ENCODE results near the gene HMCN1. TPM values are rescaled to one million over a fixed set of nuclear protein-coding genes. Genes with fewer than 3 reads are reported as not detected.

HMCN1 gene
- total RNA-seq, 4 donors from 2014 or later, result 3.3 to 8.9 (median 6.6) TPM

DNA sequence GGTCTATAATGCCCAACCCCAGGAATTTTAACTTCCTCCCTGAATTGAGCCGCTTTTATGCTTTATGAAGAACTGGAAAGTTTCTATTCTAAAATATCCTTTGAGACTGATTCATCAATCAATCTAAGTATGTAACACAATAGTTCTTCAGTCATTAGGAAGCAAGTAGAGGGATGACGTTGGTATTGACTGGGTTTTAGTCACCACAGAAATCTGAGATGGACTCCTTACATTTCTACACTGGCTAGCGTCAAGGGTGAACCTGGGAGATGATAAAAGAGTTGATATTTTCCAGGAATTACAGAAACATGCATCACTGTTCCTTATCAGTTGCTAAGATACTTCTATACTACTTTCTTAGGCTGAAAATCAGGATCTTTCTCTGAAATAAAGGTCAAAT, 308.0 kb downstream of the HMCN1 start:
- DNase-seq, result no peak
- Histone ChIP-seq H3K9me3 (no peaks in the 10 kb centered on the region), H3K4me1 (no peaks in the 10 kb centered on the region), H3K27ac (no peak overlapping the region), H3K4me3 (replicated peaks in 1 of 3) (no peak overlapping the region), H3K36me3 (no peaks in the 10 kb centered on the region), H3K27me3 (no peaks in the 10 kb centered on the region)
- 82 to 95% methylated on average over 3 of the region's 3 CpGs for WGBS, 2 donors
- TF ChIP-seq, protein P1, sequence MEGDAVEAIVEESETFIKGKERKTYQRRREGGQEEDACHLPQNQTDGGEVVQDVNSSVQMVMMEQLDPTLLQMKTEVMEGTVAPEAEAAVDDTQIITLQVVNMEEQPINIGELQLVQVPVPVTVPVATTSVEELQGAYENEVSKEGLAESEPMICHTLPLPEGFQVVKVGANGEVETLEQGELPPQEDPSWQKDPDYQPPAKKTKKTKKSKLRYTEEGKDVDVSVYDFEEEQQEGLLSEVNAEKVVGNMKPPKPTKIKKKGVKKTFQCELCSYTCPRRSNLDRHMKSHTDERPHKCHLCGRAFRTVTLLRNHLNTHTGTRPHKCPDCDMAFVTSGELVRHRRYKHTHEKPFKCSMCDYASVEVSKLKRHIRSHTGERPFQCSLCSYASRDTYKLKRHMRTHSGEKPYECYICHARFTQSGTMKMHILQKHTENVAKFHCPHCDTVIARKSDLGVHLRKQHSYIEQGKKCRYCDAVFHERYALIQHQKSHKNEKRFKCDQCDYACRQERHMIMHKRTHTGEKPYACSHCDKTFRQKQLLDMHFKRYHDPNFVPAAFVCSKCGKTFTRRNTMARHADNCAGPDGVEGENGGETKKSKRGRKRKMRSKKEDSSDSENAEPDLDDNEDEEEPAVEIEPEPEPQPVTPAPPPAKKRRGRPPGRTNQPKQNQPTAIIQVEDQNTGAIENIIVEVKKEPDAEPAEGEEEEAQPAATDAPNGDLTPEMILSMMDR (IDR thresholded peaks at IDR 0.05), result no peak
- TF ChIP-seq POLR2A (IDR thresholded peaks at IDR 0.05), result no peak
- intact Hi-C loops (cut with DNase I), result no loop called here

DNA sequence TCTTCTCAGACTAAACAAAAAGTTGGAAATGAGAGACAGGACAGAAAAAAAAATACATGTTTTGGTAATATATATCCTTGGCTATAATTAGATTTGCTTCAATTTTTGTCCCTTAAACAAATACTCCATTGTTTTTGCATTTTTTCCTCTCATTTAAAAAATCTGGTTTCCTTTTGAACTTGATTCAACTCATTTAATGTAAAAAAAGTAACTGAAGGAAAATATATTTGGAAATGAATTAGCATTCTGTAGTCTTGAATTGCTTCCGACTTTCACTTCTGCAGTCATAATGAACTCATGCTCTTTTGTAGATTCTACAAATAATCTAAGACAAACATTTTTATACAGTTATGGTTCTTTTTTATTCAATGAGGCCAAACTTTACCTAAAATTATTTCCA, 309.1 kb downstream of the HMCN1 start:
- TF ChIP-seq POLR2A (IDR thresholded peaks at IDR 0.05), result no peak
- TF ChIP-seq, protein P1 (IDR thresholded peaks at IDR 0.05), result no peak
- H3K4me1 ChIP-seq, result no peaks in the 10 kb centered on the region
- no peak overlapping the region for H3K27ac ChIP-seq
- 68 to 81% methylated on average over 1 of the region's 1 CpG for WGBS, 2 donors
- no peak overlapping the region for H3K4me3 ChIP-seq (replicated peaks in 1 of 3)
- no peaks in the 10 kb centered on the region for H3K36me3 ChIP-seq
- no peaks in the 10 kb centered on the region for H3K27me3 ChIP-seq
- no peaks in the 10 kb centered on the region for H3K9me3 ChIP-seq
- DNase-seq, result no peak
- intact Hi-C loops (cut with DNase I), result no loop called here

DNA sequence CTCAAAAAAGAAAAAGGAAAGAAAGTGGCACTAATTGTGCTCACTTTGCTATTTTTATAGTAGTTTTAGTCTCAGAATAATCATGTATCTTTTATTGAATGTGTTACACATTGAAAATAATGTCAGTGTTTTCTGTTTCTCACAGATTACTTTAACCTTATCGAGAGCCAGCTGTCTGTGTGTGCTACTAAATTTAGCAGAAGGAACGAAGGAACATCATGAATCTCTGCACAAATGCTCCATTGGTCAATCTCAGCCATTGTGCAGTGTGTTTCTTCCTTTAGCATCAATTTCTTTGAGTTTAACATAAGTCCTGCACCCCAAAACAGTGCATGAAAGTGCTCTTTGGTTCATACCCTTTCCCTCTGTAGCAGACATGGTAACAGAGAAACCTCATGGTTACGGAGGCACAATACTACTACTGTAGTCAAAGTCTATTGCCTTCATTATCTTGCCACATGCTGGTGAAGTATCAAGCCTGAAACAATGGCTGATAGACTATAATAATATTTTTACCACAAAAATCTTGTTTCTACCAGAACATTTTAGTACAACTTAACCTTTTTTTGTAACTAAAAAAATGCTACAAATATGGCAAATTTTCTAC, 310.0 kb downstream of the HMCN1 start:
- no peaks in the 10 kb centered on the region for H3K36me3 ChIP-seq
- H3K4me3 ChIP-seq (replicated peaks in 1 of 3), result no peak overlapping the region
- no peaks in the 10 kb centered on the region for H3K9me3 ChIP-seq
- TF ChIP-seq, protein P1 (IDR thresholded peaks at IDR 0.05), result no peak
- no peak for TF ChIP-seq POLR2A (IDR thresholded peaks at IDR 0.05)
- no peak for DNase-seq
- WGBS, 2 donors, result 57 to 77% methylated on average over 3 of the region's 3 CpGs
- no peaks in the 10 kb centered on the region for H3K27me3 ChIP-seq
- no peaks in the 10 kb centered on the region for H3K4me1 ChIP-seq
- no peak overlapping the region for H3K27ac ChIP-seq
- intact Hi-C loops (cut with DNase I), result no loop called here

DNA sequence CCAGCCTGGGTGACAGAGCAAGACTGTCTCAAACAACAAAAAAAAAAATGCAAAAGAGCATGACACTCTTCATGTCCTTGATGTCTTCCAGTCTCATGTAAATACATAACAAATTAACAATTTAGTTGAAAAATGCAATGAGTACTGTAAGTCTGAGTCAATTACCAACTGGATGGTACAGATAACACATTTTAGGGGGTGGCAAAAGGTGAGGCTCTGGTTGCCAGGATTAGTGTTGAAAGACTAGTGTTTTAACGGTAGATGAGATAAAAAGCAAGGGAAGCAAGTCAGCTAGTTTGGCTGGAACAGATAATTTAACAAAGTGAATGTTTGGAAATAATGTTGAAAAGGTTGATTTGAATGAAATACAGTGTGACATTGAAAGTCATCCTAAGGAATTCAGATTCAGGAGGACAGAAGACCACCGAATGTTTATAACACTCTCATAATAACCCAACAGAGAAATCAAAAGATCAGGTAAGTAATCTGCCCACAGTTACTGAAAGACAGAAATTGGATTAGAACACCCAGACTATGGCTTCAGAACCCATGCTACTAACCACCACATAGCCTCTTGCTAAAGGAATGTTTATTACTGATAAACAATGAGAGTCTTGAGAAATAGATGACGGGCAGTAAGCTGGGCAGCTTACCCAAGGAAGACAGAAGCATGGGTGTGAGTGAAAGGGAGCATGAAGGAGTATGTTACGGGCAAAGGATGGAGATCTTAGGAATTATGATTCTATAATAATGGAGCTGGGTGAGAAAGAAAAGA, 312.4 kb downstream of the HMCN1 start:
- Histone ChIP-seq H3K9me3 (no peaks in the 10 kb centered on the region), H3K27me3 (no peaks in the 10 kb centered on the region), H3K4me3 (replicated peaks in 1 of 3) (no peak overlapping the region), H3K36me3 (no peaks in the 10 kb centered on the region), H3K27ac (no peak overlapping the region), H3K4me1 (no peaks in the 10 kb centered on the region)
- intact Hi-C loops (cut with DNase I), result no loop called here
- TF ChIP-seq, protein P1 (IDR thresholded peaks at IDR 0.05), result no peak
- DNase-seq, result no peak
- 93% methylated on average over 4 of the region's 4 CpGs for WGBS, 2 donors

DNA sequence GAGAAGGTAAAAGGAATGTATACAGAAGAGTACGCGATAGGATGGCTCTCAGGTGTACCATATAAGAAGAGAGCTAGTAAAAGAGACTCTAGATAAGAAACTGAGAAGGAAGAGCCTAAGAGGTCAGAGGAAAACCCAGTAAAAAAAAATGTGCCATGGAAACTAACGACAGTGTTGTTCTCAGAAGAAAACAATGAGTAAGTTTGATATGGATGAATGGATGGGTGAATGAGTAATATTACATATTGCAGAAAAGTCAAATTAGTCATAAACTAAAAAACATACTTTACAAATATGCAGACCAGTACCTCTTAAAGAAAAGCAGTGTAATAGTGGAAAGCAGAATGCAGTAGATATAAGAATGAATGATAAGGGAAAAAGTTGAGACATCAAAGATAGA, 316.2 kb downstream of the HMCN1 start:
- Histone ChIP-seq H3K4me3 (replicated peaks in 1 of 3) (no peak overlapping the region), H3K4me1 (no peaks in the 10 kb centered on the region), H3K27ac (no peak overlapping the region), H3K36me3 (no peaks in the 10 kb centered on the region), H3K27me3 (no peaks in the 10 kb centered on the region), H3K9me3 (no peaks in the 10 kb centered on the region)
- DNase-seq, result no peak
- no peak for TF ChIP-seq POLR2A (IDR thresholded peaks at IDR 0.05)
- TF ChIP-seq, protein P1 (IDR thresholded peaks at IDR 0.05), result no peak
- intact Hi-C loops (cut with DNase I), result no loop called here
- WGBS, 2 donors, result 84 to 90% methylated on average over 3 of the region's 3 CpGs

Data from thyroid gland (tissue), 4 donors.